Loucy (cell line): ENCODE results near the gene MID1IP1.

Experiments
- H2AFZ ChIP-seq: fragments of 200-600 bp; sonication (generic); 2 replicates; pipeline ENCODE4 v1.6.0; 2016; ENCODE audit warnings: antibody characterized with exemption, mild to moderate bottlenecking, low read length, moderate library complexity
- H3F3A ChIP-seq: fragments of 200-600 bp; 2 replicates; pipeline ENCODE4 v1.6.0; 2016; ENCODE audit warnings: antibody characterized with exemption, low read depth, mild to moderate bottlenecking
- H3K27me3 ChIP-seq: fragments of 200-600 bp; sonication (generic); 2 replicates; pipeline ENCODE4 v1.6.1; 2014; ENCODE audit warnings: low read length, mild to moderate bottlenecking; ENCODE audit not compliant: insufficient read depth, poor library complexity, severe bottlenecking
- H3K36me3 ChIP-seq: fragments of 200-600 bp; sonication (generic); 2 replicates; pipeline ENCODE4 v1.6.1; 2016; ENCODE audit warnings: low read length; ENCODE audit not compliant: insufficient read depth
- H3K4me1 ChIP-seq: fragments of 200-600 bp; sonication (generic); 2 replicates; pipeline ENCODE4 v1.5.1; 2014; ENCODE audit warnings: low read length, mild to moderate bottlenecking; ENCODE audit not compliant: insufficient read depth, poor library complexity, severe bottlenecking
- H3K4me2 ChIP-seq: fragments of 200-600 bp; sonication (generic); 2 replicates; pipeline ENCODE4 v1.6.0; 2014; ENCODE audit warnings: antibody characterized with exemption, low read length, low read depth, mild to moderate bottlenecking; ENCODE audit not compliant: poor library complexity, severe bottlenecking
- H3K4me3 ChIP-seq: fragments of 200-600 bp; sonication (generic); 2 replicates; pipeline ENCODE4 v1.5.1; 2014; ENCODE audit warnings: low read length, mild to moderate bottlenecking, mixed read lengths; ENCODE audit not compliant: poor library complexity, severe bottlenecking
- H3K79me2 ChIP-seq: fragments of 200-600 bp; sonication (generic); 2 replicates; pipeline ENCODE4 v1.6.1; 2014; ENCODE audit warnings: low read length; ENCODE audit not compliant: insufficient read depth
- H3K9ac ChIP-seq: fragments of 200-600 bp; sonication (generic); 2 replicates; pipeline ENCODE4 v1.6.0; 2014; ENCODE audit warnings: mild to moderate bottlenecking, low read depth, low read length, moderate library complexity; ENCODE audit not compliant: poor library complexity, severe bottlenecking
- H3K9me2 ChIP-seq: fragments of 200-600 bp; sonication (generic); replicated peaks from 2 replicates; pipeline ENCODE4 v1.6.1; 2016; ENCODE audit warnings: low read depth, low read length, mixed read lengths
- H3K9me3 ChIP-seq: fragments of 200-600 bp; sonication (generic); 2 replicates; pipeline ENCODE4 v1.6.1; 2014; ENCODE audit warnings: mild to moderate bottlenecking, antibody characterized with exemption, low read length, low read depth; ENCODE audit not compliant: insufficient read depth
- H4K20me1 ChIP-seq: fragments of 200-600 bp; sonication (generic); 2 replicates; pipeline ENCODE4 v1.6.0; 2014; ENCODE audit warnings: antibody characterized with exemption, low read length, mild to moderate bottlenecking; ENCODE audit not compliant: insufficient read depth, poor library complexity, severe bottlenecking
- CTCF ChIP-seq: fragments of 200-600 bp; sonication (generic); conservative IDR thresholded peaks from 2 replicates; pipeline ENCODE4 v1.5.1; 2014; ENCODE audit warnings: mild to moderate bottlenecking, antibody characterized with exemption, low read length
- EZH2phosphoT487 ChIP-seq: fragments of 200-600 bp; IDR thresholded peaks from 2 replicates; pipeline ENCODE4 v1.6.1; 2018; ENCODE audit warnings: antibody characterized with exemption, mild to moderate bottlenecking, moderate library complexity, borderline replicate concordance

The MID1IP1 gene

DNA sequence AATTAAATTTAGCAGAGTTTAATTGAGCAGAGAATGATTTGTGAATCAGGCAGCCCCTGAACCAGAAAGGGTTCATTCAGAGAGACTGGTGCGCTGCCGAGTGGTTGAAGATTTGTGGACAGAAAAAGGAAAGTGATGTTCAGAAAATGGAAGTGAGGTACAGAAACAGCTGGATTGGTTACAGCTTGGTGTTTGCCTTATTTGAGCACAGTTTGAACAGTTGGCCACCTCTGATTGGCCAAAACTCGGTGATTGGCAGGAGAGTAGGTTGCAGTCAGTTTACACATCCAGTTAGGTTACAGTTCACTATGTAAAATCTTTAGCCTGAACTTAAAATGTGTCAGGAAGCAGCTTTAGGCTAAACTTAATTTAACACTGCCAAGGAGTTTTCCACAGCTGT lies 14.9 kb downstream of the MID1IP1 start:
- Histone ChIP-seq H3K9me2 (no peaks in the 10 kb centered on the region), H3K4me2 (no peak overlapping the region), H2AFZ (no peak overlapping the region; the same call in 1 of the 2 replicates), H3K79me2 (no peaks in the 10 kb centered on the region), H3F3A (no peaks in the 10 kb centered on the region; the same call in 1 of the 2 replicates), H3K27me3 (no peaks in the 10 kb centered on the region), H3K4me3 (no peak overlapping the region), H3K36me3 (no peaks in the 10 kb centered on the region), H3K9ac (peak overlapping the region; percentile 42), H3K9me3 (no peaks in the 10 kb centered on the region), H4K20me1 (no peaks in the 10 kb centered on the region), H3K4me1 (peaks cover 52% of the 10 kb centered on the region)
- TF ChIP-seq CTCF = no peak
- no peak for TF ChIP-seq EZH2phosphoT487

DNA sequence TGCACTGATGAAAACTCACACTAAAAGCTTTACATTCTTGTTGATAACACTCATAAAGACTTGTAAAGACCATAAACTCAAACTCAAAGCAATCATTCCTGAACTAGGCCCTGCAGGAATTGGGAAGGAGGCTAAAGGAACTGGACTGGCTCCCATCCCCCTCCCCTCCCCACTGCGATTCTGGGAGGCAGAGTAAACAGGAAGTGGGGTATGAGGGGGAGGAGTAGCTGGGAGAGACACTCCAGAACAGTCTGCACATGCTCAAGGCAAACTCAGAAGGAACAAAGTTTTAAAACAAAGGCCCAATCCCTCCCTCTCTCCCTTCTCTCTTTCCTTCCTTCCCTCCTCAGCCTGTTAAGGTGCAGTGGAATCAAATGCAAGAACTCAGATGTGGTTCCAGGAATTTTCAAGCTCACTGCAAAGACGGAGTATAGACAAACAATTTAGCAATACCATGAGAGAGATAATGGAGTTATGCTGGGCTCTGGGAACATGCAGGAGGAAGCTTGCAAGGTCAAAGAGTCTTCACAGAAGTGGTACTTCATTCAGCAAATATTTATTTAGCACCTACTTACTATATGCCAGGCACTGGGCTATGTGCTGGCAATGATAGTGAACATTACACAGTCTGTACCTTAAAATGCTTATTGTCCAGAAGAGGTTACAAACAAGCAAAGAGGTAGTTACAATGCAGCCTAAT lies 15.9 kb downstream of the MID1IP1 start:
- Histone ChIP-seq H3K4me1 (peaks cover 42% of the 10 kb centered on the region), H3F3A (no peaks in the 10 kb centered on the region), H3K36me3 (no peaks in the 10 kb centered on the region), H3K9ac (peak overlapping the region; percentile 42), H4K20me1 (no peaks in the 10 kb centered on the region), H3K4me3 (no peak overlapping the region), H3K9me3 (no peaks in the 10 kb centered on the region), H3K27me3 (no peaks in the 10 kb centered on the region), H3K4me2 (peak overlapping the region; percentile 32), H3K79me2 (no peaks in the 10 kb centered on the region), H2AFZ (peak overlapping the region; percentile 67), H3K9me2 (no peaks in the 10 kb centered on the region)
- TF ChIP-seq EZH2phosphoT487 = no peak

DNA sequence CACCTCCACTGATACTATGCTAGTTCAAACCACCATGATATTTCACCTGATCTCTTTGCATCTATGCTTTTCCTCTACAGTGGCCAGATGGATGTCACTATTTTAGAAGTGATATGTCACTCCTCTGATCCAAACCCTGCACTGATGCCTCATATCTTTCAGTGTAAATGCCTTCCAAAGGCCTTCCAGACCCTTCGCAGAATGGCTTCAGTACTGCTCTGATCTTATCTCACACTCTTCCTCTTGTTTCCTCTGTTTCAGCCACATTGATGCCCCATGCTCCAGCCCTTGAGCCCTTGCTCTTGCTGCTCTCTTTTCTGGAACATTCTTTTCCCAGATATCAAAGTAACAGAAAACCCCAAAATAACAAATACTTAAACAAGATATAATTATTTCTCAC lies 17.9 kb downstream of the MID1IP1 start:
- H3K4me2 ChIP-seq = no peak overlapping the region
- H3K79me2 ChIP-seq = no peaks in the 10 kb centered on the region
- no peaks in the 10 kb centered on the region for H4K20me1 ChIP-seq
- no peak overlapping the region for H3K4me3 ChIP-seq
- TF ChIP-seq CTCF = no peak
- peaks cover 38% of the 10 kb centered on the region for H3K4me1 ChIP-seq
- no peaks in the 10 kb centered on the region for H3K9me3 ChIP-seq
- no peaks in the 10 kb centered on the region for H3K9me2 ChIP-seq
- no peaks in the 10 kb centered on the region for H3K27me3 ChIP-seq
- H3F3A ChIP-seq = no peaks in the 10 kb centered on the region
- no peak overlapping the region for H2AFZ ChIP-seq
- H3K36me3 ChIP-seq = no peaks in the 10 kb centered on the region
- H3K9ac ChIP-seq = no peak overlapping the region

DNA sequence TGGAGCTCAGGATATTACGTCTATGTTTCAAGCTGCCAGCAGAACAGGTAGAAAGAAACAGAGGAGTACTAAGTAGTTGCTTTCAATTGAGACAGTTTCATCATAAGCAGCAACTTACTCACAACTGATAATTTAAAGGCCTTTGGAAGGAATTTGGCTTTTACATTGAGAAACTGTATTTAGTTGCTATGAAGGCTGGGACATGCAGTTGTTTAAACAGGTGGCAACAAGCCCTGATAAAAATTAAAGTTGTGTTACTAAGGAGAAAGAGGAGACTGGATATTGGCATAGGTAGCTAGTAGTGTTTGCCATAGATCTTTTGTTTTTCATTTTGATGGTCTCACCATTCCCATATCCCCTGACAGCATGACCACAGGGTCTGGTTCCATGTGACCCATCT lies 18.4 kb downstream of the MID1IP1 start:
- no peaks in the 10 kb centered on the region for H3K9me3 ChIP-seq
- H4K20me1 ChIP-seq = no peaks in the 10 kb centered on the region
- H3K27me3 ChIP-seq = no peaks in the 10 kb centered on the region
- H3K9me2 ChIP-seq = no peaks in the 10 kb centered on the region
- H3K9ac ChIP-seq = no peak overlapping the region
- H3K4me3 ChIP-seq = no peak overlapping the region
- no peaks in the 10 kb centered on the region for H3K36me3 ChIP-seq
- no peak overlapping the region for H2AFZ ChIP-seq
- H3K4me2 ChIP-seq = no peak overlapping the region
- peaks cover 38% of the 10 kb centered on the region for H3K4me1 ChIP-seq
- TF ChIP-seq CTCF = no peak
- no peak for TF ChIP-seq EZH2phosphoT487
- no peaks in the 10 kb centered on the region for H3K79me2 ChIP-seq
- no peaks in the 10 kb centered on the region for H3F3A ChIP-seq
